Heart left ventricle (tissue), 16 donors: Measurements from ENCODE around the gene TBC1D2. TPM values are rescaled to one million over a fixed set of nuclear protein-coding genes. Genes with fewer than 3 reads are reported as not detected.

Experiments
- ATAC-seq, 4 donors: fragments of 200-7000 bp; cut with Tn5 transposase; one replicate each; pipeline ENCODE4 v1.9.1; 2020 to 2022; ENCODE audit warnings: moderate library complexity in 4 of 4, mild to moderate bottlenecking in 3 of 4, moderate number of reproducible peaks in 1 of 4
- DNase-seq, 5 donors: peaks; one replicate each; pipeline ENCODE4 v3.0.0-alpha.2; 2020
- H3K27ac ChIP-seq, 12 donors: fragments of 200-600 bp; sonication (generic) in 4 of 12; one replicate each; pipeline versions ENCODE4 v1.5.0 to v1.8.0; 2016 to 2022; ENCODE audit warnings: mild to moderate bottlenecking in 2 of 12
- H3K27me3 ChIP-seq, 9 donors: fragments of 200-600 bp; sonication (generic) in 2 of 9; one replicate each; pipeline versions ENCODE4 v1.5.1 to v1.8.0; 2016 to 2022; ENCODE audit warnings: mild to moderate bottlenecking in 3 of 9
- H3K36me3 ChIP-seq, 9 donors: fragments of 200-600 bp; sonication (generic) in 2 of 9; one replicate each; pipeline versions ENCODE4 v1.5.0 to v1.8.0; 2018 to 2022; ENCODE audit warnings: mild to moderate bottlenecking in 2 of 9
- H3K4me1 ChIP-seq, 12 donors: fragments of 200-600 bp; sonication (generic) in 4 of 12; one replicate each; pipeline versions ENCODE4 v1.5.0 to v1.8.0; 2016 to 2022; ENCODE audit warnings: mild to moderate bottlenecking in 3 of 12
- H3K4me3 ChIP-seq, 12 donors: fragments of 200-600 bp; sonication (generic) in 4 of 12; one replicate each; pipeline versions ENCODE4 v1.5.0 to v1.8.0; 2017 to 2022; ENCODE audit warnings: mild to moderate bottlenecking in 9 of 12, moderate library complexity in 4 of 12
- H3K9me3 ChIP-seq, 12 donors: fragments of 200-600 bp; sonication (generic) in 4 of 12; one replicate each; pipeline versions ENCODE4 v1.5.0 to v1.8.0; 2016 to 2022; ENCODE audit warnings: mild to moderate bottlenecking in 1 of 12
- CTCF ChIP-seq, 12 donors: fragments of 200-600 bp; sonication (generic) in 4 of 12; IDR thresholded peaks; one replicate each; pipeline versions ENCODE4 v1.5.0 to v1.8.0; 2018 to 2022; ENCODE audit warnings: antibody characterized with exemption in 12 of 12, mild to moderate bottlenecking in 5 of 12
- POLR2A ChIP-seq, 2 donors: fragments of 450-650 bp; IDR thresholded peaks; one replicate each; pipeline ENCODE4 v1.6.1; 2017; ENCODE audit warnings: antibody characterized with exemption in 2 of 2, mild to moderate bottlenecking in 2 of 2, moderate library complexity in 2 of 2
- WGBS, 4 donors: extraction: QIAGEN DNeasy Blood & Tissue Kit in 2 of 4; methylation state at CpG; one replicate each; pipeline versions ENCODE4 v1.1.5 to v1.1.7; 2013 to 2018; 5-methylcytosine and 5-hydroxymethylcytosine counted together
- intact Hi-C, 10 donors: fragments of 100-400 bp; cut with DNase I; formaldehyde crosslinking; loops; one replicate each; pipeline versions ENCODE4 v1.11.1 to v1.14.2; 2022
- polyA plus RNA-seq, 2 donors: library from polyadenylated mRNA; stranded (reverse); fragments of 200-250 nt; gene quantifications; one replicate each; pipeline ENCODE4 v1.2.3, GENCODE V29; 2013
- total RNA-seq, 9 donors: library from RNA; depleted of rRNA in 2 of 9; stranded (reverse); fragments of >200 nt in 2 of 9; fragmentation: NEBNext Ultra II Directional in 3 of 9; extraction: Animal tissue kit (Norgen Biotek cat#: 25700) in 3 of 9; gene quantifications; one replicate each; pipeline versions ENCODE4 v1.1.0 to v1.2.4, GENCODE V29; 2016 to 2023
- donor health status: ischemic (EF 13 %, LVEDD 7.1; RV severe dilation, severe dysfunction).
- donor health status: healthy with polysubstance abuse.
- donor health status: DM: no; HTN: yes; CAD: no.
- donor health status: DM: no; HTN: no; CAD: no.
- donor health status: ischemic (EF 25% LVEDD 6.9; RV normal size, moderate dysfunction).
- donor health status: ischemic (EF 25% LVEDD 5.7; RV mildly dilated, moderate dysfunction).
- donor health status: healthy.
- donor health status: DM: yes; HTN: yes; CAD: no.
- donor health status: ischemic (EF 35%, LVEDD 5.7; RV mildly dilated, moderate dysfunction).
- donor health status: nonischemic (EF 11% LVEDD 7.7; RV severe dilation, severe dysfunction).
- donor health status: DM: yes; HTN: yes; CAD: no.
- donor health status: PGD.
- donor health status: ischemic (EF 29% LVEDD 5.4; RV normal size, mild dysfunction).
- donor health status: nonischemic (EF 23%, LVEDD 6.1; RV moderate dilation, normal function).

TBC1D2 gene
- total and polyA plus RNA-seq, 11 donors: 1.1 to 9.4 (median 2.2) TPM

- WGBS, 4 donors: 79 to 91% (median 87%) methylated on average over 5 of the region's 5 CpGs
- H3K4me3 ChIP-seq: no peak overlapping the region
- DNase-seq (no peak), ATAC-seq (no peak)
- no peak for TF ChIP-seq CTCF (IDR thresholded peaks at IDR 0.05)
- no peak for TF ChIP-seq POLR2A (IDR thresholded peaks at IDR 0.05)
- H3K4me1 ChIP-seq: peaks cover 0 to 13% (median 0%) of the 10 kb centered on the region in 12 donors
- H3K36me3 ChIP-seq: no peaks in the 10 kb centered on the region
- no peak overlapping the region for H3K27ac ChIP-seq
- intact Hi-C loops: no loop called here
- no peaks in the 10 kb centered on the region for H3K9me3 ChIP-seq
- H3K27me3 ChIP-seq: no peaks in the 10 kb centered on the region
Observed at GRCh38 chr9:98181746-98182068, 73.7 kb downstream of the TBC1D2 start.

- ATAC-seq: no peak
- H3K9me3 ChIP-seq: no peaks in the 10 kb centered on the region
- WGBS, 4 donors: 94 to 97% (median 95%) methylated on average over 6 of the region's 6 CpGs
Observed at GRCh38 chr9:98180996-98181395, 74.5 kb downstream of the TBC1D2 start.

GRCh38 chr9:98178874-98179850 lies 76.3 kb downstream of the TBC1D2 start:
- no peak for DNase-seq
- intact Hi-C loops: no loop called here
- no peak overlapping the region for H3K27ac ChIP-seq
- H3K36me3 ChIP-seq: no peaks in the 10 kb centered on the region
- H3K27me3 ChIP-seq: no peaks in the 10 kb centered on the region
- no peak for TF ChIP-seq CTCF (IDR thresholded peaks at IDR 0.05)
- TF ChIP-seq POLR2A (IDR thresholded peaks at IDR 0.05): no peak
- no peaks in the 10 kb centered on the region for H3K9me3 ChIP-seq
- 79 to 89% (median 81%) methylated on average over 16 of the region's 16 CpGs for WGBS, 4 donors
- ATAC-seq: no peak
- peaks cover 0 to 7% (median 0%) of the 10 kb centered on the region in 12 donors for H3K4me1 ChIP-seq
- no peak overlapping the region for H3K4me3 ChIP-seq

More at GRCh38 chr9:98180996-98181395, 74.5 kb downstream of the TBC1D2 start:
- DNase-seq: no peak
- H3K4me3 ChIP-seq: no peak overlapping the region
- no peak for TF ChIP-seq POLR2A (IDR thresholded peaks at IDR 0.05)
- no peak for TF ChIP-seq CTCF (IDR thresholded peaks at IDR 0.05)
- intact Hi-C loops: no loop called here
- peaks cover 0 to 13% (median 0%) of the 10 kb centered on the region in 12 donors for H3K4me1 ChIP-seq
- H3K27ac ChIP-seq: no peak overlapping the region
- no peaks in the 10 kb centered on the region for H3K27me3 ChIP-seq
- no peaks in the 10 kb centered on the region for H3K36me3 ChIP-seq

GRCh38 chr9:98176391-98177259 lies 78.8 kb downstream of the TBC1D2 start:
- Histone ChIP-seq H3K4me1 (peaks cover 0 to 7% (median 0%) of the 10 kb centered on the region in 12 donors), H3K27me3 (no peaks in the 10 kb centered on the region), H3K36me3 (no peaks in the 10 kb centered on the region), H3K4me3 (no peak overlapping the region), H3K9me3 (no peaks in the 10 kb centered on the region), H3K27ac (no peak overlapping the region)
- no peak for ATAC-seq
- no peak for DNase-seq
- 70 to 84% (median 75%) methylated on average over 9 of the region's 9 CpGs for WGBS, 4 donors
- TF ChIP-seq POLR2A (IDR thresholded peaks at IDR 0.05) (no peak), CTCF (IDR thresholded peaks at IDR 0.05) (no peak)
- intact Hi-C loops: no loop called here
